Activated T-cell treated with anti-CD3 and anti-CD28 coated beads, Interleukin-2, amount 50 U/mL, for 72 hours (primary cell): Measurements from ENCODE around the gene HNRNPCL1. TPM values are rescaled to one million over a fixed set of nuclear protein-coding genes. Genes with fewer than 3 reads are reported as not detected.

ENCODE experiments used
- ATAC-seq, 2 donors: fragments of 150-1000 bp; cut with Tn5 transposase; replicated peaks in 1 of 2; 2 replicates each; pipeline ENCODE4 v1.10.0; 2021; ENCODE audit warnings: moderate library complexity in 2 of 2, mild to moderate bottlenecking in 1 of 2
- DNase-seq, 2 donors: peaks; one replicate each; pipeline ENCODE4 v3.0.0; 2021 to 2022; ENCODE audit warnings: mixed read lengths in 1 of 2
- H3K27ac Mint-ChIP-seq: one replicate; pipeline ENCODE4 v1.8.0; 2022; ENCODE audit warnings: mild to moderate bottlenecking, moderate library complexity, mixed read lengths
- H3K27me3 Mint-ChIP-seq: one replicate; pipeline ENCODE4 v1.8.0; 2022; ENCODE audit warnings: low read depth, mixed read lengths
- H3K36me3 Mint-ChIP-seq, 2 donors: one replicate each; pipeline ENCODE4 v1.8.0; 2022; ENCODE audit warnings: mixed read lengths in 2 of 2, mild to moderate bottlenecking in 1 of 2; ENCODE audit not compliant: insufficient read depth in 2 of 2
- H3K4me1 Mint-ChIP-seq: one replicate; pipeline ENCODE4 v1.8.0; 2022; ENCODE audit warnings: low read depth, mixed read lengths
- H3K4me3 Mint-ChIP-seq, 2 donors: one replicate each; pipeline ENCODE4 v1.8.0; 2022; ENCODE audit warnings: mild to moderate bottlenecking in 2 of 2, mixed read lengths in 2 of 2, moderate library complexity in 2 of 2
- H3K9me3 Mint-ChIP-seq, 2 donors: one replicate each; pipeline ENCODE4 v1.8.0; 2022; ENCODE audit warnings: mixed read lengths in 2 of 2
- total RNA-seq, 2 donors: library from RNA; stranded (reverse); gene quantifications; one replicate each; pipeline ENCODE4 v1.2.3, GENCODE V29; 2022

The HNRNPCL1 gene
- total RNA-seq, 2 donors from 2014 or later, result not detected

GRCh38 chr1:12799730-12800129 is 48.8 kb downstream of the HNRNPCL1 start:
- Mint-ChIP-seq H3K4me1 (no peaks in the 10 kb centered on the region), H3K27me3 (no peaks in the 10 kb centered on the region), H3K36me3 (no peaks in the 10 kb centered on the region), H3K4me3 (no peak overlapping the region), H3K27ac (no peak overlapping the region), H3K9me3 (peaks cover 1 to 2% of the 10 kb centered on the region in 2 donors)
- DNase-seq (no peak), ATAC-seq (no peak)

GRCh38 chr1:12798911-12799310 is 49.6 kb downstream of the HNRNPCL1 start:
- no peak overlapping the region for H3K4me3 Mint-ChIP-seq
- H3K4me1 Mint-ChIP-seq, result no peaks in the 10 kb centered on the region
- no peak for ATAC-seq
- no peak overlapping the region for H3K27ac Mint-ChIP-seq
- H3K36me3 Mint-ChIP-seq, result no peaks in the 10 kb centered on the region
- no peaks in the 10 kb centered on the region for H3K27me3 Mint-ChIP-seq
- peaks cover 0 to 1% of the 10 kb centered on the region in 2 donors for H3K9me3 Mint-ChIP-seq
- DNase-seq, result no peak

Other genes starting within 250 kb of the HNRNPCL1 start
- gene DHRS3, start 230.5 kb downstream of the HNRNPCL1 start, total RNA-seq, result 10 to 100 TPM; 60.4 to 65.3 TPM
- not detected for gene AADACL4, start 204.6 kb downstream of the HNRNPCL1 start, total RNA-seq
- gene AADACL3, start 132.6 kb downstream of the HNRNPCL1 start, total RNA-seq, result not detected
- gene CFAP107, start 102.5 kb downstream of the HNRNPCL1 start, total RNA-seq, result not detected
- not detected for gene PRAMEF12, start 75.0 kb downstream of the HNRNPCL1 start, total RNA-seq
- not detected for gene PRAMEF1, start 57.3 kb downstream of the HNRNPCL1 start, total RNA-seq
- not detected for gene PRAMEF11, start 17.3 kb downstream of the HNRNPCL1 start, total RNA-seq
- gene PRAMEF2, start 8.4 kb upstream of the HNRNPCL1 start, total RNA-seq, result not detected
- not detected for gene PRAMEF4, start 37.5 kb upstream of the HNRNPCL1 start, total RNA-seq
- not detected for gene PRAMEF10, start 49.5 kb upstream of the HNRNPCL1 start, total RNA-seq
- gene PRAMEF7, start 67.9 kb upstream of the HNRNPCL1 start, total RNA-seq, result not detected
- gene PRAMEF6, start 98.9 kb upstream of the HNRNPCL1 start, total RNA-seq, result not detected
- not detected for gene PRAMEF27, start 207.9 kb upstream of the HNRNPCL1 start, total RNA-seq
- gene HNRNPCL3, start 212.0 kb upstream of the HNRNPCL1 start, total RNA-seq, result not detected
- gene PRAMEF25, start 222.1 kb upstream of the HNRNPCL1 start, total RNA-seq, result not detected